ENCODE measurements around the gene FBXO46. TPM values are rescaled to one million over a fixed set of nuclear protein-coding genes. Genes with fewer than 3 reads are reported as not detected.

FBXO46 gene
- total RNA-seq, 4 donors from 2014 or later, result 8.3 to 25.2 (median 19.7) TPM

DNA sequence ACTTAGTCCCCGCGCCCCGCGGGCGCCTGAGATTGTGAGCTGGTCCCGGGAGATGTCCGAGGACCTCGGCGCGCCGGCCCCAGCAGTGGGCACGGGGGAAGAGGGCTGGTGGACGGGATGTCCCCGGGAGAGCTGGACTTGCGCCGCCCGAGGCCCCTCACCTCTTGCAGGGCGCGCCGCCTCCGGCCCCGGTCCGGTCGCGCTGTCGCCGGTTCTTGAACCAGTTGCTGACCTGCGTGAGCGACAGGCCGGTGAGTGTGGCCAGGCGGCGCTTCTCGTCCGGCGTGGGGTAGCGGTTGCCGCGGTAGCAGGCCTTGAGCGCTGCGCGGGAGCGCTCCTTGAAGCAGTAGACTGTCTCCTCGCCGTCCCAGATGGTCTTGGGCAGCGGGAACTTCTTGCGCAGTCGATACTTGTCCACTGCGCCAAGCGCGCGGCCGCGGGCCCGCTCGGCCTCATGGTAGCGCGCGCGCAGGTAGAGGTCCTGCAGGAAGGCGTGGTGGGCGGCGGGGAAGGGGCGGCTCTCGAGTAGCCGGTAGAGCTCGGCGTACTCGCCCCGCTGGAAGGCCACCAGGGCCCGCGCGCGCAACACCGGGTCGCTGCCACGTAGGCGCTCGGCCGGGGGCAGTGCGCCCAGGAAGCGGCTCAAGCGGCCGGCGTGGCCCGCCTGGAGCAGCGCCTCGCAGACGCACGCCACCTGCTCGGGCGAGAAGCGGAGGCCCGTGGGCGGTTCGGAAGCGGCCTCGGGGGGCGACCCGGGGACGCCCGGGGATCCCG, 37.4 kb upstream of the FBXO46 start:
- Histone ChIP-seq H3K4me3 (peak overlapping the region; percentile 50 to 89 (median 84)), H3K36me3 (no peaks in the 10 kb centered on the region), H3K27me3 (no peaks in the 10 kb centered on the region), H3K4me1 (peaks cover 0 to 60% (median 13%) of the 10 kb centered on the region in 4 donors), H3K9me3 (no peaks in the 10 kb centered on the region), H3K27ac (peak overlapping the region; percentile 79 to 99 (median 91))
- TF ChIP-seq CTCF (IDR thresholded peaks at IDR 0.05), result no peak
- no peak for TF ChIP-seq POLR2A (IDR thresholded peaks at IDR 0.05)
- DNase-seq, result peak; percentile 29 to 73 (median 72)

DNA sequence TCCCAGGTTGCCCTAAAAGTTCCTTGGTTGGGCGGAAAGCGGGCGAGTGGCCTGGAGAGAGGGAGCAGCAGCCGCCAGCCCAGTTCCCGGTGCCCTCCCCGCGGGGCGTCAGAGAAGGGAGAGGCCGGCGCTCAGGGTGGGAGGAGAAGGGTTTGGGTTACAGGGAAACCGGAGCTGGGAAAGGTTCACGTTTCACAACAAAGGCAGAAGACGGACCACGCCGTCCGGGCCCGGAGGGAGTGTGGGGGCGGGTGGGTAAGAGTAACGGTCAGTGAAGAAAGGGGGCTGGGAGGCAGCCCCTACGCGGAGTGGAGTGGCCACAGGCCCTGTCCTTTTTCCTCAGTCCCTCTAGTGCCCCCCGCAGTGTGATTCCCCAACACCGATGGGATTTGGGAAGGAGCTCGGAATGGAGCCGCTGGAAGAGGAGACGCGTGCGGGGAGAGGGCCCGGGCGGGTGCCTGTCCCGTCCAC, 36.7 kb upstream of the FBXO46 start:
- peaks cover 0 to 54% (median 13%) of the 10 kb centered on the region in 4 donors for H3K4me1 ChIP-seq
- no peaks in the 10 kb centered on the region for H3K9me3 ChIP-seq
- TF ChIP-seq CTCF (IDR thresholded peaks at IDR 0.05), result no peak
- TF ChIP-seq POLR2A (IDR thresholded peaks at IDR 0.05), result peak in 1 of 2 donors; percentile 32
- peak overlapping the region; percentile 50 to 89 (median 84) for H3K4me3 ChIP-seq
- no peaks in the 10 kb centered on the region for H3K27me3 ChIP-seq
- H3K36me3 ChIP-seq, result no peaks in the 10 kb centered on the region
- peak overlapping the region; percentile 79 to 99 (median 91) for H3K27ac ChIP-seq
- peak in 2 of 3 donors; percentile 68 to 72 for DNase-seq

GRCh38 chr19:45766869-45767346, 36.2 kb upstream of the FBXO46 start:
- Histone ChIP-seq H3K27ac (peak overlapping the region; percentile 79 to 99 (median 91)), H3K4me1 (peaks cover 0 to 48% (median 13%) of the 10 kb centered on the region in 4 donors), H3K27me3 (no peaks in the 10 kb centered on the region), H3K9me3 (no peaks in the 10 kb centered on the region), H3K4me3 (peak overlapping the region; percentile 50 to 89 (median 84)), H3K36me3 (no peaks in the 10 kb centered on the region)
- TF ChIP-seq POLR2A (IDR thresholded peaks at IDR 0.05), result no peak
- TF ChIP-seq CTCF (IDR thresholded peaks at IDR 0.05), result no peak
- no peak for DNase-seq

- peak overlapping the region; percentile 79 to 99 (median 91) for H3K27ac ChIP-seq
- H3K4me1 ChIP-seq, result peaks cover 0 to 43% (median 11%) of the 10 kb centered on the region in 4 donors
- no peak for DNase-seq
- H3K27me3 ChIP-seq, result no peaks in the 10 kb centered on the region
- TF ChIP-seq CTCF (IDR thresholded peaks at IDR 0.05) (no peak), POLR2A (IDR thresholded peaks at IDR 0.05) (no peak)
- peak overlapping the region; percentile 50 to 89 (median 84) for H3K4me3 ChIP-seq
- H3K36me3 ChIP-seq, result no peaks in the 10 kb centered on the region
- no peaks in the 10 kb centered on the region for H3K9me3 ChIP-seq
Observed at GRCh38 chr19:45766296-45766868, 35.7 kb upstream of the FBXO46 start.

DNA sequence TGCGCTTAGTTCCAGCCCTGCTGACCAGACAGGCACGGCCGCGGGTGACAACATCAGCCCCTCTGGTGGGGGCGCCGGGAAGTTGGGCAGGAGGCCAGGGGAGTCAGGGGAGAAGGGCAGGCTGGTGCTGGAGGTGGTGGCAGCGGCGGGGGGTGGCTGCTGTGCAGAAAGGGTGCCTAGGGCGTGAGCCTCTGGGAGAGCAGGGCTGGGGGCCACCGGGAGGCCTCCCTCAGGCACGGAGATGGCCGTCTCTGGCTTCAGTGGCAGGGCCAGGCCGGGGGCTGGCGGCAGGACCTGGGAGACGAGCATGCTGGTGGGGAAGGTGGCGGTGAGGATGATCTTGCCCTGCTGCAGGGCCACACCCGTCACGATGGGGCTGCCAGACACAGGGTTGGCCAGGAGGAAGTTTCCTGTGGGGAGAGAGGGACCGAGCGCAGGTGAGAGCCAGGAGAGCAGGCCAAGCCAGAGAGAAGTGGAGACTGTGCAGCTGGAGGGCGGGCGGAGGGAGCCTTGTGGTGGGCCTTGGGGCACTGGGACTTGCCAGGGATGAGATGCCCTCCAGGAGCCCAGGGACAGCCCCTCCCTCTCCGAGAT, 35.1 kb upstream of the FBXO46 start:
- TF ChIP-seq CTCF (IDR thresholded peaks at IDR 0.05) (no peak), POLR2A (IDR thresholded peaks at IDR 0.05) (no peak)
- H3K4me3 ChIP-seq, result peak overlapping the region in 1 of 4 donors; percentile 89
- H3K36me3 ChIP-seq, result no peaks in the 10 kb centered on the region
- H3K27me3 ChIP-seq, result no peaks in the 10 kb centered on the region
- peak overlapping the region in 1 of 4 donors; percentile 49 for H3K27ac ChIP-seq
- DNase-seq, result no peak
- no peaks in the 10 kb centered on the region for H3K9me3 ChIP-seq
- peaks cover 0 to 37% (median 10%) of the 10 kb centered on the region in 4 donors for H3K4me1 ChIP-seq

All from Peyer's patch (tissue), 4 donors.